Aorta (tissue), 5 donors: ENCODE results near the gene SCGB1C1. TPM values are rescaled to one million over a fixed set of nuclear protein-coding genes. Genes with fewer than 3 reads are reported as not detected.
A peak's percentile ranks its signal among the peaks of the same experiment; 100 is the strongest.

ENCODE experiments used
- ATAC-seq: fragments of 200-7000 bp; cut with Tn5 transposase; one replicate; pipeline ENCODE4 v1.9.1; 2022; ENCODE audit warnings: moderate library complexity; ENCODE audit not compliant: low FRiP score
- DNase-seq, 2 donors: peaks; one replicate each; pipeline ENCODE4 v3.0.0-alpha.2; 2020
- H3K27ac ChIP-seq, 2 donors: one replicate each; pipeline ENCODE4 v1.5.1; 2013; ENCODE audit warnings: low read length in 2 of 2, mild to moderate bottlenecking in 2 of 2, moderate library complexity in 2 of 2, control low read depth in 1 of 2, inconsistent platforms in 1 of 2, low read depth in 1 of 2
- H3K27me3 ChIP-seq, 2 donors: one replicate each; pipeline ENCODE4 v1.6.1; 2013; ENCODE audit warnings: control low read depth in 1 of 2, low read length in 1 of 2, mild to moderate bottlenecking in 1 of 2, moderate library complexity in 1 of 2; ENCODE audit not compliant: insufficient read depth in 2 of 2, control insufficient read depth in 1 of 2
- H3K36me3 ChIP-seq, 2 donors: one replicate each; pipeline ENCODE4 v1.6.1; 2013; ENCODE audit warnings: control low read depth in 1 of 2, low read length in 1 of 2, mild to moderate bottlenecking in 1 of 2; ENCODE audit not compliant: insufficient read depth in 2 of 2, control insufficient read depth in 1 of 2
- H3K4me1 ChIP-seq, 2 donors: one replicate each; pipeline ENCODE4 v1.6.1; 2013; ENCODE audit warnings: low read length in 2 of 2, control low read depth in 1 of 2, mild to moderate bottlenecking in 1 of 2, moderate library complexity in 1 of 2; ENCODE audit not compliant: insufficient read depth in 2 of 2, control insufficient read depth in 1 of 2
- H3K4me3 ChIP-seq, 2 donors: one replicate each; pipeline ENCODE4 v1.5.1; 2013; ENCODE audit warnings: low read length in 2 of 2, control low read depth in 1 of 2, mild to moderate bottlenecking in 1 of 2
- H3K9me3 ChIP-seq: one replicate; pipeline ENCODE4 v1.6.1; 2013; ENCODE audit warnings: mild to moderate bottlenecking, low read length; ENCODE audit not compliant: control insufficient read depth
- WGBS, 2 donors: extraction: QIAGEN DNeasy Blood & Tissue Kit; methylation state at CpG; one replicate each; pipeline ENCODE4 v1.1.7; 2013; 5-methylcytosine and 5-hydroxymethylcytosine counted together
- intact Hi-C, 2 donors: fragments of 100-400 bp; cut with DNase I; formaldehyde crosslinking; loops; one replicate each; pipeline versions ENCODE4 v1.14.2 to v1.15.0; 2022
- polyA plus RNA-seq, 2 donors: library from polyadenylated mRNA; stranded (reverse); fragments of 200-250 nt; gene quantifications; one replicate each; pipeline ENCODE4 v1.2.3, GENCODE V29; 2013
- total RNA-seq, 2 donors: library from RNA; stranded (reverse); fragmentation: NEBNext Ultra II Directional; extraction: Animal tissue kit (Norgen Biotek cat#: 25700); gene quantifications; one replicate each; pipeline ENCODE4 v1.2.1, GENCODE V29; 2021
- donor health status: healthy with polysubstance abuse.
- donor health status: Bipolar disorder and iron deficiency.
- donor health status: DM: no; HTN: no; CAD: no.
- donor health status: DM: no; HTN: no; CAD: no.
- donor health status: DM: yes; HTN: yes; CAD: no.

Gene SCGB1C1
- total and polyA plus RNA-seq, 4 donors: not detected

DNA sequence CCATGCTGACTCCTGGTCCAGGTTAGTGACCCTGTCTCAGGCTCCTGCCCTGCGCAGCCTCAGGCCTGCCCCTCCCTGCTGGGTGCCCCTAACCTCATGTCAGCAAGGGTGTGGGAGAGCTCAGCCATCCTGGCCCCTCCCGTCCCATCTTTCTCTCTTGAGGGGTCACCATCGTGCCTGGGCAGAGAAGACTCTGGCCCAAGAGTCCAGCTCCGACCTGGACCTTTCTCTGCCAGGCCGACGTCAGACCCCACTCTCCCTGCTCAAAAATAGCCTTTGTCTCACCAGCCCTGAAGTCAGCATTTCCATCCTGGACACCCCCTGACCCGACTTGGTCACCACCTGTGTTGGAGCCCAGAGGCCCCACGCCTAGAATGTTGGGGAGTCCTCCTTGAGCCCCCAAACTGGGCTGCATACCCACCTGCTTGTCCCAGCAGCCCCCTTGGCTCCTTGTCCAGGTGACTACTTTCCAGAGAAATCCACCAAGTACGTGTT lies 4.9 kb downstream of the SCGB1C1 start:
- Histone ChIP-seq H3K27me3 (no peaks in the 10 kb centered on the region), H3K27ac (no peak overlapping the region), H3K36me3 (no peaks in the 10 kb centered on the region), H3K4me1 (no peaks in the 10 kb centered on the region), H3K9me3 (no peaks in the 10 kb centered on the region), H3K4me3 (no peak overlapping the region)
- DNase-seq: peak in 1 of 2 donors; percentile 25
- intact Hi-C loops: no loop called here
- peak; percentile 3 for ATAC-seq
- WGBS, 2 donors: 73 to 79% methylated on average over 9 of the region's 9 CpGs

GRCh38 chr11:198236-198806 lies 5.4 kb downstream of the SCGB1C1 start:
- no peaks in the 10 kb centered on the region for H3K9me3 ChIP-seq
- H3K27ac ChIP-seq: no peak overlapping the region
- ATAC-seq: no peak
- H3K27me3 ChIP-seq: no peaks in the 10 kb centered on the region
- H3K4me1 ChIP-seq: no peaks in the 10 kb centered on the region
- H3K36me3 ChIP-seq: no peaks in the 10 kb centered on the region
- peak; percentile 46 to 73 for DNase-seq
- WGBS, 2 donors: 82 to 84% methylated on average over 21 of the region's 21 CpGs
- intact Hi-C loops: no loop called here
- no peak overlapping the region for H3K4me3 ChIP-seq

DNA sequence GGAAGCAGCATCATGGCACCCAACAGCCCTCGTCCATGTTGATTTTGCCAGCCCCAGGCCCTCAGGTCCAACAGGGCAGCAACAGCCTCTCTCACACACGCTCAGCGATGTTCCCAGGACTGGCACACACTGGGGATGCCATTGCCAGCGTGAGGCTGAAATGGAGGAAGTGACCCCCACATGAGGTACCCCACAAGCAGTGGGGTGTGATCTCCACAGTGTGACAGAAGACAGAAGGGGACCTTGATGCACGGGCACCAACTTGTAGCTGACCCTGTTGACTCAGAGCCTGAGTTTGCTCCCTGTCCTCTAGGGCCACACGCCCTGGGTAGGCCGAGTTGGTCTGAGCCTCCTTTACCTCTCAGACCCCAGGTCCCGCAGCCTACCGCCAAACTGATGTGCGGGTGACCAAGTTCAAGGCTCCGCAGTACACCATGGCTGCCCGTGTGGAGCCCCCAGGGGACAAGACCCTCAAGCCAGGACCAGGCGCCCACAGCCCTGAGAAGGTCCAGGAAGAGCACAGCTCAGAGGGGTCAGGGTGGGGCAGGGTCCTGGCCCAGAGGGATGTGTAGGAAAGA lies 6.2 kb downstream of the SCGB1C1 start:
- WGBS, 2 donors: 79 to 83% methylated on average over 13 of the region's 13 CpGs
- DNase-seq: peak in 1 of 2 donors; percentile 65

DNA sequence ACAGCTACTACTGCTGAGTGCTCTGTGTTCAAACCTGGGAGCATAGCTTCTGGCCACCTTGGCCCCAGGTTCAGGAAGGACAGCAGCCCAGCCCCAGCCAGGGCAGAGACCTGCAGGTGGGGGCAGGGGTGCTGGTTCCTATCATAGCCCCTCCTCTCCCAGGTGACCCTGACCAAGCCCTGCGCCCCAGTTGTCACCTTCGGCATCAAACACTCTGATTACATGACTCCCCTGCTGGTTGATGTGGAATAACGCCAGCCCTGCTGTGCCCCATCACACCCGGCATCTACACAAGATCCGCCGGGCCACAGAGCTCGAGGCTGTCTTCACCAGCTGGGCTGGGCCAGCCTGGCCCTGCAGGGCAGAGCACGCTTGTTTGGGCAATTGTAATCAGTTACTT lies 6.9 kb downstream of the SCGB1C1 start:
- ATAC-seq: no peak

More for the DNA sequence above, 6.2 kb downstream of the SCGB1C1 start:
- Histone ChIP-seq H3K4me3 (no peak overlapping the region), H3K4me1 (no peaks in the 10 kb centered on the region), H3K27me3 (no peaks in the 10 kb centered on the region), H3K27ac (no peak overlapping the region), H3K9me3 (no peaks in the 10 kb centered on the region), H3K36me3 (no peaks in the 10 kb centered on the region)
- ATAC-seq: no peak
- intact Hi-C loops: no loop called here

DNA sequence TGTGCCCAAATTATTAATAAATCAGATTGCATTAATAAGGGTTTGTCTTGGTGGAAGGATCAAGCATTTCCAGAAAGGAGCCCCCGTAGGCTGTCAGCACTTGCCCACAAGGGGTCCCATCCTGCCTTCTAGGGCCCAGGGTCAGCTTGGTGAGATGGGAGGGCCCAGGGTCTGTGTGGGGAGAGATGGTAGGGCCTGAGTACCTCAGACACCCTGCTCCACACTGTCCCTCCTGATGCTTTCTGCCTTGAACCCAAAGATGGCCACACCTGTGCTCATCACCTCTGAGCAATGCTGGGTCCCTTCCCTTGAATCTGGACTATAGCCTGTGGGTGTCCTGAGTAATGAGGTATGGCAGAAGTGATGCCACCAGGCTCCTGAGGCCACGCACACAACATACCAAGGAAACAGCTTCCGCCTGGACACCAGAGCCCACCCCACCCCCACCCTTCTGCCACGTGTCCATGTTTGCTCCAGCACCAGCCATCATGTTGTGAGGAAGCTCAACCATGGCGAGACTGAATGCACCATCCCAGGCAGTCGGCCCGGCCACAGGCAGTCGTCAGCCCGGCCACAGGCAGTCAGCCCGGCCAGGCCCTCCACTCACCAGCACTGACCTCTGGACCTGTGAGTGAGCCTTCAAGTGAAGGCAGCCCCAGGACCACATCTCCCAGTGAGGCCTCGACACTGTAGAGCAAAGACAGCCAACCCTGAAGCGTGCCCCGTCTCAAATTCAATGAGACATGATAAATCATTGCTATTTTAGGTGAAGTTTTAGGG lies 7.5 kb downstream of the SCGB1C1 start:
- Histone ChIP-seq H3K36me3 (peaks cover 0 to 1% of the 10 kb centered on the region in 2 donors), H3K4me3 (no peak overlapping the region), H3K9me3 (no peaks in the 10 kb centered on the region), H3K4me1 (no peaks in the 10 kb centered on the region), H3K27me3 (no peaks in the 10 kb centered on the region), H3K27ac (no peak overlapping the region)
- 89 to 90% methylated on average over 13 of the region's 13 CpGs for WGBS, 2 donors
- intact Hi-C loops: no loop called here
- ATAC-seq (no peak), DNase-seq (peak in 1 of 2 donors; percentile 67)

More for the DNA sequence above, 6.9 kb downstream of the SCGB1C1 start:
- intact Hi-C loops: no loop called here
- Histone ChIP-seq H3K4me1 (no peaks in the 10 kb centered on the region), H3K27me3 (no peaks in the 10 kb centered on the region), H3K36me3 (no peaks in the 10 kb centered on the region), H3K9me3 (no peaks in the 10 kb centered on the region), H3K27ac (no peak overlapping the region), H3K4me3 (no peak overlapping the region)
- DNase-seq: peak in 1 of 2 donors; percentile 73
- 70 to 74% methylated on average over 8 of the region's 8 CpGs for WGBS, 2 donors

- Histone ChIP-seq H3K36me3 (peaks cover 0 to 2% of the 10 kb centered on the region in 2 donors), H3K4me3 (no peak overlapping the region), H3K4me1 (no peaks in the 10 kb centered on the region), H3K9me3 (no peaks in the 10 kb centered on the region), H3K27me3 (no peaks in the 10 kb centered on the region), H3K27ac (no peak overlapping the region)
- 70 to 74% methylated on average over 15 of the region's 15 CpGs for WGBS, 2 donors
- intact Hi-C loops: no loop called here
- no peak for ATAC-seq
- no peak for DNase-seq
These were observed 9.1 kb downstream of the SCGB1C1 start for GRCh38 chr11:201966-202365.

- peaks cover 0 to 2% of the 10 kb centered on the region in 2 donors for H3K36me3 ChIP-seq
- DNase-seq: no peak
- intact Hi-C loops: no loop called here
These were observed 9.6 kb downstream of the SCGB1C1 start for GRCh38 chr11:202490-202889.

DNA sequence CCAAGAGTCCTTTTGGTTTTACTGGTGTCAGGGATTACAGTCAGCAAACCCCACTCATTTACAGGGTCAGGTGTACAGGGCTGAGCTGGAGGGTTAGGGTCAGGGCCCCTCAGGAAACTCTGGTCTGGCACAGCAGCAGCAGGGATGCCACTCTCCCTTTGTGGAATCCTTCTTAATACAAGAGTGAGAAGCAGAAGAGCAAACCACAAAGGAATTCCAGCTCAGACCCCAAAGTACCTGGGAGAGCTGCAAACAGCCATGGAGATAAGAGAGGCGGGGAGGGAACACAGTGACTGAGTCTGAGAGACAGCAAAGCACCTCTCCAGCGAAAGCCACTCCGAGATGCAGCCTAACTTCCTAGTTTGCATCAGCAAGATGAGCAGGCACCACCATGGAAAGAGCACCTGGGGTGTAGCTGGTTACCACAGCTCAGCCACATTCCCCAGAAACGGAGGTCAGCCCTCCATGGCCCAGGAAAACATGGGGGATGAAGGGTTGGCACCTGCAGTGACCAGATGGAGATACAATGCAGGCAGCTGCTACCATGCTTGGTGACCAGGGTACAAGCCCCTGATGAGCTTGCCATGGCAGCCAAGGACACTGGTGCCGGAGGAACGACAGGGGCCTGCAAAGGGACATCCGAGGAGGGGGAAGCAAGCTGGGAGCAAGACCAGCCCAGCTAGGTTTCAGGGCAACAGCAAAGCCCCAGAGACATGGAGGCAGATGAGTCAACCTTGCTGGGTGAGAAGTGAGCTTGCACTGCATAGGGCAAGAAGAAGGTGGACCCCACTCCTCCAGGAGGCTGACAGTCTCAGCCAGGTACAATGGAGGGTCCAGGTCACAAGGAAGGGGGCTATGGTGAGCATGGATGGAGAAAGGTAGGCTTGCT lies 10.4 kb downstream of the SCGB1C1 start:
- intact Hi-C loops: no loop called here
- peak in 1 of 2 donors; percentile 17 for DNase-seq
- peaks cover 0 to 2% of the 10 kb centered on the region in 2 donors for H3K36me3 ChIP-seq
- H3K4me3 ChIP-seq: no peak overlapping the region
- WGBS, 2 donors: 81 to 84% methylated on average over 7 of the region's 7 CpGs
- no peak for ATAC-seq
- no peaks in the 10 kb centered on the region for H3K27me3 ChIP-seq
- no peaks in the 10 kb centered on the region for H3K9me3 ChIP-seq
- no peaks in the 10 kb centered on the region for H3K4me1 ChIP-seq
- no peak overlapping the region for H3K27ac ChIP-seq

More at GRCh38 chr11:202490-202889, 9.6 kb downstream of the SCGB1C1 start:
- no peaks in the 10 kb centered on the region for H3K4me1 ChIP-seq
- H3K27me3 ChIP-seq: no peaks in the 10 kb centered on the region
- H3K27ac ChIP-seq: no peak overlapping the region
- no peaks in the 10 kb centered on the region for H3K9me3 ChIP-seq
- no peak for ATAC-seq
- 79 to 85% methylated on average over 8 of the region's 8 CpGs for WGBS, 2 donors
- no peak overlapping the region for H3K4me3 ChIP-seq
